Fibroblast of upper back skin (primary cell): ENCODE data around the gene DBNDD2.

Source experiments
- DNase-seq: peaks from one replicate; pipeline ENCODE4 v3.0.0-alpha.2; 2013

The DBNDD2 gene

GRCh38 chr20:45419188-45420091 lies 11.4 kb downstream of the DBNDD2 start:
- DNase-seq: peak; percentile 72

GRCh38 chr20:45420125-45420524 lies 12.0 kb downstream of the DBNDD2 start:
- no peak for DNase-seq

GRCh38 chr20:45423700-45424099 lies 15.6 kb downstream of the DBNDD2 start:
- no peak for DNase-seq

GRCh38 chr20:45425561-45425960 lies 17.5 kb downstream of the DBNDD2 start:
- no peak for DNase-seq

- DNase-seq: no peak
Observed at GRCh38 chr20:45426320-45427016, 18.4 kb downstream of the DBNDD2 start.

- no peak for DNase-seq
Observed at GRCh38 chr20:45427236-45428149, 19.4 kb downstream of the DBNDD2 start.

GRCh38 chr20:45429618-45430017 lies 21.5 kb downstream of the DBNDD2 start:
- DNase-seq: no peak

GRCh38 chr20:45432294-45432693 lies 24.2 kb downstream of the DBNDD2 start:
- DNase-seq: no peak

GRCh38 chr20:45433316-45433715 lies 25.2 kb downstream of the DBNDD2 start:
- DNase-seq: peak; percentile 7

- no peak for DNase-seq
Observed at GRCh38 chr20:45433976-45434375, 25.9 kb downstream of the DBNDD2 start.

GRCh38 chr20:45436732-45437485 lies 28.8 kb downstream of the DBNDD2 start:
- DNase-seq: peak; percentile 76

GRCh38 chr20:45440424-45440823 lies 32.3 kb downstream of the DBNDD2 start:
- no peak for DNase-seq

- DNase-seq: no peak
Observed at GRCh38 chr20:45440891-45441685, 33.0 kb downstream of the DBNDD2 start.

GRCh38 chr20:45441746-45442145 lies 33.7 kb downstream of the DBNDD2 start:
- no peak for DNase-seq

- no peak for DNase-seq
Observed at GRCh38 chr20:45444050-45444449, 36.0 kb downstream of the DBNDD2 start.

GRCh38 chr20:45445805-45446562 lies 37.9 kb downstream of the DBNDD2 start:
- DNase-seq: no peak

GRCh38 chr20:45448270-45448669 lies 40.2 kb downstream of the DBNDD2 start:
- DNase-seq: no peak

- no peak for DNase-seq
Observed at GRCh38 chr20:45449528-45449927, 41.4 kb downstream of the DBNDD2 start.

GRCh38 chr20:45450097-45450818 lies 42.2 kb downstream of the DBNDD2 start:
- DNase-seq: peak; percentile 28

GRCh38 chr20:45452238-45452637 lies 44.1 kb downstream of the DBNDD2 start:
- DNase-seq: no peak
